Naive thymus-derived CD8-positive, alpha-beta T cell (primary cell): ENCODE data around the gene MTX1. TPM values are rescaled to one million over a fixed set of nuclear protein-coding genes. Genes with fewer than 3 reads are reported as not detected.
"Not testable (repeated sequence)": the region's sequence is repeated elsewhere in the genome, so short reads cannot be mapped to it uniquely, and the experiment has no call there.

Experiments
- ATAC-seq, 2 donors: fragments of 150-1000 bp; cut with Tn5 transposase in 1 of 2; sonication (Bioruptor Pico), chemical (Tn5 transposase) in 1 of 2; 1 replicate in 1 of 2; 2 replicates in 1 of 2; pipeline ENCODE4 v1.10.0; 2021; ENCODE audit warnings: mild to moderate bottlenecking in 2 of 2, moderate library complexity in 2 of 2
- POLR2A ChIA-PET: fragments of 350-600 bp; sonication (Branson Sonifier 250); formaldehyde crosslinking; loops from one replicate; lab custom pipeline; 2021; ENCODE audit warnings: antibody characterized with exemption; lab: Charles Lee
- DNase-seq, 10 donors: peaks; one replicate each; pipeline versions ENCODE4 v3.0.0 to v3.0.0-alpha.2; 2020 to 2022
- H3K27ac Mint-ChIP-seq, 10 donors: one replicate each; pipeline ENCODE4 v1.8.0; 2020 to 2022; ENCODE audit warnings: mild to moderate bottlenecking in 10 of 10, mixed read lengths in 10 of 10, moderate library complexity in 4 of 10, inconsistent platforms in 1 of 10
- H3K27me3 Mint-ChIP-seq, 5 donors: one replicate each; pipeline ENCODE4 v1.8.0; 2021 to 2022; ENCODE audit warnings: mixed read lengths in 5 of 5
- H3K36me3 Mint-ChIP-seq, 3 donors: one replicate each; pipeline ENCODE4 v1.8.0; 2020 to 2022; ENCODE audit warnings: mixed read lengths in 3 of 3, mild to moderate bottlenecking in 2 of 3, inconsistent platforms in 1 of 3
- H3K4me1 Mint-ChIP-seq, 4 donors: one replicate each; pipeline ENCODE4 v1.8.0; 2021 to 2022; ENCODE audit warnings: mixed read lengths in 4 of 4
- H3K4me3 Mint-ChIP-seq, 10 donors: one replicate each; pipeline ENCODE4 v1.8.0; 2020 to 2022; ENCODE audit warnings: mild to moderate bottlenecking in 10 of 10, mixed read lengths in 10 of 10, moderate library complexity in 6 of 10, inconsistent platforms in 1 of 10
- H3K9me3 Mint-ChIP-seq, 9 donors: one replicate each; pipeline ENCODE4 v1.8.0; 2020 to 2022; ENCODE audit warnings: mixed read lengths in 9 of 9, mild to moderate bottlenecking in 3 of 9, inconsistent platforms in 1 of 9, moderate library complexity in 1 of 9
- polyA plus RNA-seq, 3 donors: library from polyadenylated mRNA; unstranded; fragments of 300-500 nt; fragmentation: Illumina TruSeq; gene quantifications; one replicate each; pipeline ENCODE4 v1.2.3, GENCODE V29; 2021
- total RNA-seq, 8 experiments: library from RNA in 2 of 8; stranded (reverse) in 2 of 8; gene quantifications; one replicate each; pipeline ENCODE4 v1.2.3 and lab custom pipeline; 2021 to 2026

Gene MTX1, protein sequence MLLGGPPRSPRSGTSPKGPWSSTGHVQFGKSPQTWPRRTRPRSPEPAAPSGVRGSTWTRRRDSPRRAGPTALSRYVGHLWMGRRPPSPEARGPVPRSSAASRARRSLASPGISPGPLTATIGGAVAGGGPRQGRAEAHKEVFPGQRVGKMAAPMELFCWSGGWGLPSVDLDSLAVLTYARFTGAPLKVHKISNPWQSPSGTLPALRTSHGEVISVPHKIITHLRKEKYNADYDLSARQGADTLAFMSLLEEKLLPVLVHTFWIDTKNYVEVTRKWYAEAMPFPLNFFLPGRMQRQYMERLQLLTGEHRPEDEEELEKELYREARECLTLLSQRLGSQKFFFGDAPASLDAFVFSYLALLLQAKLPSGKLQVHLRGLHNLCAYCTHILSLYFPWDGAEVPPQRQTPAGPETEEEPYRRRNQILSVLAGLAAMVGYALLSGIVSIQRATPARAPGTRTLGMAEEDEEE
- total RNA-seq (10 to 100 TPM; 26.9 to 27.1 TPM), polyA plus RNA-seq (10 to 100 TPM; 45.8 to 50.7 (median 48.5) TPM), total RNA-seq (lab: John Stamatoyannopoulos, UW) (18.2 to 38.9 (median 27.4) reads per million in 6 experiments)

DNA sequence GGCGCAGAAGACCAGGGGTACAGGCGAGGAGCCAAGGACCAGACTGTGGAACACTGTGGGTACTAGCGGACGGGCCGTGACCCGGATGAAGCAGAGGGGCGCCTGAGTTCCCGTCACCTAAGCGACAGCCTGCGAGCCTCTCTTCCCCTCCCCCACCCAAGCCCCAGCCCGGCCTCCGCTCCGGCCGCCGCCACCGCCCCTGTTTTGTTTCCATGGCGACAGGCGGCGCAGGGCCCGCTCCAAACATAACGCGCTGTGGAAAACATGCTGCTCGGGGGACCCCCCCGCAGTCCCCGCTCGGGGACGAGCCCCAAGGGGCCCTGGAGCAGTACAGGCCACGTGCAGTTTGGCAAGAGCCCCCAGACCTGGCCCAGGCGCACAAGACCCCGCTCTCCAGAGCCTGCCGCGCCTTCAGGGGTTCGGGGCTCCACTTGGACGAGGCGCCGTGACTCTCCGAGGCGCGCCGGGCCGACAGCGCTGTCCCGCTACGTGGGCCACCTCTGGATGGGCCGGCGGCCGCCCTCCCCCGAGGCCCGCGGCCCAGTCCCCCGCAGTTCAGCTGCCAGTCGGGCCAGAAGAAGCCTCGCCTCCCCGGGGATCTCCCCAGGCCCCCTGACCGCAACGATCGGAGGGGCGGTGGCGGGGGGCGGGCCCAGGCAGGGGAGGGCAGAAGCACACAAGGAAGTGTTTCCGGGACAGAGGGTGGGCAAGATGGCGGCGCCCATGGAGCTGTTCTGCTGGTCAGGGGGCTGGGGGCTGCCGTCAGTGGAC, at the start of gene MTX1:
TSS of gene MTX1 (plus strand) at position 155 of the 771 bp plus-strand sequence. CDS start at position 265, 110 bp downstream.
- Mint-ChIP-seq H3K27me3 (no peaks in the 10 kb centered on the region), H3K9me3 (no peaks in the 10 kb centered on the region), H3K36me3 (peaks cover 0 to 6% (median 0%) of the 10 kb centered on the region in 3 donors), H3K27ac (peak within 1 kb of the TSS; percentile 90 to 99 (median 98)), H3K4me3 (peak within 1 kb of the TSS; percentile 83 to 95 (median 88)), H3K4me1 (peaks cover 22 to 33% (median 30%) of the 10 kb centered on the region in 4 donors)
- POLR2A ChIA-PET: interaction anchor here (0.8 to 4.3 kb wide), 12 partner anchors 11 to 117 kb away, joined by 3 to 65 read pairs (median 7); partner anchors contain the start of genes CLK2, KRTCAP2 and TRIM46
- peak; percentile 76 to 86 for ATAC-seq
- peak; percentile 81 to 97 (median 92) for DNase-seq

DNA sequence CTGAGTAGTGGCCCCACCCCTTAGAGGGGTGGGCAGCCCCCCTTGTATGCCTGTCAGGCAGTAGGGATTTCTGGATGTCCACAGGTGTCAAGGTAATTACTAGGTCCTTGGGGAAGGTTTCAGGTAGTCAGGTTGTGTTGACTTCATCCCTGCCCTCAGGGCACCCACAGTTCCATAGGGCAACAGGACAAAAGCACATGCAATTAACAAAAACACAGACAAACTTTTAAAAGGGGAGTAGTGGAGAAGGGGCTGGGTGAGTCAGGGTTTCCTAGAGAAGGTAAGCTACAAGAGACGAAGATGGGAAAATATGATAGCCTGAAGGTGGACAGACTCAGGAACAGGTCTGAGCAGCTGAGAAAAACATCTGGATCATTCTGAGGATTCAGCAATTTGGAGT, 49.5 kb upstream of the MTX1 start:
- no peak for DNase-seq
- Mint-ChIP-seq H3K27ac (peak overlapping the region in 3 of 10 donors; percentile 2 to 45 (median 19)), H3K9me3 (no peaks in the 10 kb centered on the region), H3K4me1 (no peaks in the 10 kb centered on the region), H3K36me3 (no peaks in the 10 kb centered on the region), H3K27me3 (peaks cover 0 to 1% (median 0%) of the 10 kb centered on the region in 5 donors), H3K4me3 (no peak overlapping the region)
- no peak for ATAC-seq
- POLR2A ChIA-PET: no interaction called here

DNA sequence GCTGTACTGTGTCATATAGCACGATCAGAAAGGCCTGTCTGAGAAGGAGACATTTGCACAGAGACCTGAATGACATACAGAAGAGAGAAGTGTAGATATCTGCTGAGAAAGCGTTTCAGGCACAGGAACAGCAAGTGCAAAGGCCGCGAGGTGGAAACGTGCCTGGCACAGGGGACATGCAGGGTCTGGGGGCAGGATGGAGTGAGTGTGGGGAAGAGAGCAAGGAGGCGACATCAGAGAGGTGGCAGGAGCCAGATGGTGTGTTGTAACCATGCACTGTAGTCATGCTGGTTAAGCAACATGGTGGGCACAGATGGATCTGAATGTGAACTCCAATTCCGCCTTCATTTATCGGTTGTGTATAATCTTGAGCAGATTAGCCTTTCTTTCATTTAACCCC, 48.4 kb upstream of the MTX1 start:
- H3K27me3 Mint-ChIP-seq: peaks cover 0 to 1% (median 0%) of the 10 kb centered on the region in 5 donors
- no peak for DNase-seq
- peak overlapping the region in 1 of 10 donors; percentile 24 for H3K27ac Mint-ChIP-seq
- H3K4me1 Mint-ChIP-seq: no peaks in the 10 kb centered on the region
- H3K9me3 Mint-ChIP-seq: no peaks in the 10 kb centered on the region
- H3K36me3 Mint-ChIP-seq: no peaks in the 10 kb centered on the region
- H3K4me3 Mint-ChIP-seq: no peak overlapping the region
- POLR2A ChIA-PET: no interaction called here
- no peak for ATAC-seq

DNA sequence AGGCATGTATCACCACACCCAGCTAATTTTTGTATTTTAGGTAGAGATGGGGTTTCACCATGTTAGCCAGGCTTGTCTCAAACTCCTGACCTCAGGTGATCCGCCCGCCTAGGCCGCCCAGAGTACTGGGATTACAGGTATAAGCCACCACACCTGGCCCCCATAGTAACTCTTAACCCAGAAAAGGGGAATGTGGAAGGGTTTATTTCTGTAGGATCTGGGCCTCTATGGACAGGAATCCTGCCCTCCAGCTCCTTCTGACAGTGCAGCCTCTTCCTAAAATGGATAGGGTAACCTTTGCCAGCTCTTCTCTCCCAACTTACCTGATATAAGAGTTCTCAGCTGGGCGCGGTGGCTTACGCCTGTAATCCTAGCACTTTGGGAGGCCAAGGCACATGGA, 45.9 kb upstream of the MTX1 start:
- H3K36me3 Mint-ChIP-seq, ATAC-seq, H3K9me3 Mint-ChIP-seq, DNase-seq, H3K27ac Mint-ChIP-seq, POLR2A ChIA-PET, H3K27me3 Mint-ChIP-seq, H3K4me3 Mint-ChIP-seq: not testable (repeated sequence)
- peaks cover 2 to 10% (median 9%) of the 10 kb centered on the region in 4 donors for H3K4me1 Mint-ChIP-seq

DNA sequence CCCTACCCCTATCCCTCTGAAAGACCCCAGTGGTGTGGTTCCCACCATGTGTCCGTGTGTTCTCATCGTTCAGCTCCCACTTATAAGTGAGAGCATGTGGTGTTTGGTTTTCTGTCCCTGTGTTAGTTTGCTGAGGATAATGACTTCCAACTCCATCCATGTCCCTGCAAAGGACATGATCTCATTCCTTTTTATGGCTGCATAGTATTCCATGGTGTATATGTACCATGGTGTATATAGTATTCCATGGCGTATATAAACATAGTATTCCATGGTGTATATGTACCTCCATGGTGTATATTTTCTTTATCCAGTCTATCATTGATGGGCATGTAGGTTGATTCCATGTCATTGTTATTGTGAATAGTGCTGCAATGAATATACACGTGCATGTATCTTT, 44.7 kb upstream of the MTX1 start:
- H3K9me3 Mint-ChIP-seq, POLR2A ChIA-PET, H3K27ac Mint-ChIP-seq, H3K4me3 Mint-ChIP-seq, ATAC-seq, H3K36me3 Mint-ChIP-seq, DNase-seq, H3K27me3 Mint-ChIP-seq: not testable (repeated sequence)
- peaks cover 6 to 15% (median 13%) of the 10 kb centered on the region in 4 donors for H3K4me1 Mint-ChIP-seq

DNA sequence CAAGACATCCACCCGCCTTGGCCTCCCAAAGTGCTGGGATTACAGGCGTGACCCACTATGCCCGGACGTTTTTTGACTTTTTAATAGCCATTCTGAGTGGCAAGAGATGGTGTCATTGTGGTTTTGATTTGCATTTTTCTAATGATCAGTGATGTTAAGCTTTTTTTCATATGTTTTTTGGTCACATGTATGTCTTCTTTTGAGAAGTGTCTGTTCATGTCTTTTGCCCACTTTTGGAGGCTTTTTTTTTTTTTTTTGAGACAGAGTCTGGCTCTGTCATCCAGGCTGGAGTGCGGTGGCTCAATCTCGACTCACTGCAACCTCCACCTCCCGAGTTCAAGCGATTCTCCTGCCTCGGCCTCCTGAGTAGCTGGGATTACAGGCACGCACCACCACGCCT, 43.9 kb upstream of the MTX1 start:
- Mint-ChIP-seq H3K4me1 (peaks cover 6 to 21% (median 14%) of the 10 kb centered on the region in 4 donors), H3K36me3 (peaks cover 0 to 12% (median 4%) of the 10 kb centered on the region in 3 donors)
- POLR2A ChIA-PET: interaction anchor here (0.6 to 0.7 kb wide), 2 partner anchors 36 to 113 kb away, joined by 4 to 5 read pairs; no protein-coding TSS in a partner anchor
- DNase-seq, H3K27ac Mint-ChIP-seq, ATAC-seq, H3K9me3 Mint-ChIP-seq, H3K4me3 Mint-ChIP-seq, H3K27me3 Mint-ChIP-seq: not testable (repeated sequence)

DNA sequence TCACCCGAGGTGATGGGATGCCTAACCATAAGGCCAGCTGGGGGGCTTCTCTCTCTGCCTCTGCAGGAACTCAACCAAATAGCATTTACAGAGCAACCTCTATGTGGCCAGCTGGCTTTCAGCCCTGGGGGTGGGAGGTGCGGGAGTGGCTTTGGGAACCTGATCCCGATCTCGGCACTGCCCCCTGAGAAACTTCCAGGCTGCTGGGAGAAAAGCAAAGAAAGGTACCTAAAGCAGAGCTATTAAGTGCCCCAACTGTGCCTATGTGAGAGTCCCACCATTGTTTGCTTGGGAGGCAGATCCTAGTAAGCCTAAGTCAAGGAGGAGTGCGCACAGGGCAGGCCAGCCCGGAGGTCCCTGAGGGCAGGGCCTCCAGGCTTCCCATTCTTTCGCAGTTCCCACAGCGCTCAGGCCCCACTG, 42.4 kb upstream of the MTX1 start:
- H3K4me1 Mint-ChIP-seq: peaks cover 8 to 24% (median 15%) of the 10 kb centered on the region in 4 donors
- DNase-seq: no peak
- no peak for ATAC-seq
- POLR2A ChIA-PET: interaction anchor here (0.7 kb wide), 1 partner anchor 71 kb away, joined by 3 read pairs; no protein-coding TSS in a partner anchor
- no peaks in the 10 kb centered on the region for H3K27me3 Mint-ChIP-seq
- H3K4me3 Mint-ChIP-seq: no peak overlapping the region
- no peaks in the 10 kb centered on the region for H3K9me3 Mint-ChIP-seq
- peaks cover 0 to 21% (median 5%) of the 10 kb centered on the region in 3 donors for H3K36me3 Mint-ChIP-seq
- no peak overlapping the region for H3K27ac Mint-ChIP-seq

DNA sequence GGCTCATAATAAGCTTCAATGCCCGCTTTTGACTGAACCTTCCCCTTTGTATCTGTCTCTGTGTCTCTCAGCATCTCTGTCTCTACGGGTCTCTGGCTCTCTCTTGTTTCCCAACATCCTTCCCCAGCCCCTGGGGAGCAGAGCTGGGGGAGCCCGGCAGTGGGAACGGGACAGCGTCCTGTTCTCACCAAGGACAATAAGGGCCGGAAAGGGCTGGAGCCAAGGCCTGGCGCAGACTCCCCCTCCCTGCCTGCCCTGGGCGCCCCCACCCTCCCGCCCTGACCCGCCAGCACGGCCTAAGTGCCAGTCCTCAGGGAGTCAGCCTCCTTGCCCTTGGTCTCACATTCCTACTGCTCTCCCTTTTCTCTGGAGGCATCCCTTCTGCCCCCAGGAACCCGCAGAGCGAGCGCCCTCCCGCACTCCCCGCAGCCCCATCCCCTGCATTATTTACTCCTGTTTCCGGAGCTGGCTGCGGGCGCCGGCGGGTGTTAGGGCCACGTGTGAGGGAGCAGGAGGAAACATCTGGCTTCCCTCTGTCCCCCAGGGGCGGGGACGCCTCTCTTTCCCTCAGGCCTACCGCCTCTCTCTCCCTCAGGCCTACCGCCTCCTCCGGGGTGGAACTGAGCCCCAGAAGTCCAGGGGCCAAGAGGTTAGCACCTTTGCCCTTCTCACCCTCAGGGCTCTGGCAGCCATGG, 41.9 kb upstream of the MTX1 start:
- no peaks in the 10 kb centered on the region for H3K9me3 Mint-ChIP-seq
- H3K4me3 Mint-ChIP-seq: peak overlapping the region in 5 of 10 donors; percentile 31 to 72 (median 71)
- peaks cover 0 to 24% (median 5%) of the 10 kb centered on the region in 3 donors for H3K36me3 Mint-ChIP-seq
- POLR2A ChIA-PET: interaction anchor here (0.7 to 2.3 kb wide), 3 partner anchors 54 to 75 kb away, joined by 3 to 10 read pairs (median 4); no protein-coding TSS in a partner anchor
- DNase-seq: no peak
- no peak for ATAC-seq
- H3K27ac Mint-ChIP-seq: no peak overlapping the region
- peaks cover 8 to 24% (median 15%) of the 10 kb centered on the region in 4 donors for H3K4me1 Mint-ChIP-seq
- H3K27me3 Mint-ChIP-seq: no peaks in the 10 kb centered on the region

DNA sequence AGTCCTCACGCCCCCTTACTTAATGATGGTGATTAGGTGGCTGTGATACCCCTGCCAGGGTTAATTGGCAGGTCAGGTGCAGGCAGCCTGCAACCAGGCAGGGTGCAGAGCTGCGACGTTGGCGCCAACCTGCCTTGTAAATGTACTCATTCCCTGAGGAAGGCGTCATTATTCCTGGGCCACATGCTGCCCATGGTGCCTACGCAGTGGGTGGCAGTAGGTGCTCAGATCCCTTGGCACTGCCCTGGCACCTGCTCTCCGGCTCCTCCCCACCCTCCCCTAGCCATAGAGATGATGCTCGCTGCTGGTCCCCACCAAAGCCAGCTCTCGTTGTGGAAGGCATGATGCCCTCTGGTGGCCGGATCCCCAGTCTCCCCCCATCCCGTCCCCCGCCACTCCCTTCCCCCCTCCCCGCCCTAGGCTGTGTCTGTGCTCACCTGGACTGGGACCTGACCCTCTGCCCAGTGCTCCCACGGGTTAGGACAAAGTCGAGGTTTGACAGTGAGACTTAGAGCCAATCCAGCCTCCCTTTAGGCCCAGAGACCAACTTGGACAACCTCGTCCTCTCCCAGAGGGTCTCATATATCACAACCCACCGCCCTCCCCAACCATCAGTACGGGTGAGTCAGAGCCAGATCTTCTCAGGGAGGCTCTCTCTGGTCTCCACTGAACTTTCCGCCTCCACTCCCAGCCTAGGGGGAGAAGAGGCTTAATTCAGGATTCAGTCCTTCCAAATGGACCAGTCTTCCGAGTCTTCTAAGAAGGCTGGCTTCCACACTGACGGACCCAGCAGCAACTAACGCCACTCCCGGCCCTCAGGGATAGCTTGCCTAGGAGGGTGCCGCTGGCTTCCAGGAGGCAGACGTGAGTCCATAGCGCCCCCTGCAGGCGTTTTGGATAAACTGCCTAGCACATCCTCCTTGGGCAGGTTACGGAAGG, 41.1 kb upstream of the MTX1 start:
- DNase-seq (peak; percentile 70 to 91 (median 83)), ATAC-seq (peak; percentile 78 to 85)
- Mint-ChIP-seq H3K27ac (peak overlapping the region in 7 of 10 donors; percentile 35 to 71 (median 51)), H3K36me3 (peaks cover 0 to 25% (median 5%) of the 10 kb centered on the region in 3 donors), H3K4me3 (peak overlapping the region; percentile 37 to 76 (median 68)), H3K27me3 (no peaks in the 10 kb centered on the region), H3K9me3 (no peaks in the 10 kb centered on the region), H3K4me1 (peaks cover 13 to 32% (median 22%) of the 10 kb centered on the region in 4 donors)
- POLR2A ChIA-PET: interaction anchor here (1.2 to 2.3 kb wide), 3 partner anchors 39 to 76 kb away, joined by 3 to 10 read pairs (median 4); no protein-coding TSS in a partner anchor

DNA sequence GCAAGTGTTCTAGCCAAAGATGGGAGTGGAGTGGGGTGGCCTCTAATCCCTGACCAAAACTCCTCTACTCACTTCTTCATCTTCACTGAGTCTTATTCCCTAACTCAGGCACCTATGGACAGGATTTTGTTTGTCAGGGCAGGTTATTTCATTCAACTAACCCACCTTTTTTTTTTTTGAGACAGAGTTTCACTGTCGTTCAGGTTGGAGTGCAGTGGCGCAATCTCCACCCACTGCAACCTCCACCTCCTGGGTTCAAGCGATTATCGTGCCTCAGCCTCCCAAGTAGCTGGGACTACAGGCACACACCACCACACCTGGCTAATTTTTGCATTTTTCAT, 40.4 kb upstream of the MTX1 start:
- Mint-ChIP-seq H3K36me3 (peaks cover 0 to 25% (median 5%) of the 10 kb centered on the region in 3 donors), H3K27ac (peak overlapping the region in 5 of 10 donors; percentile 35 to 71 (median 46)), H3K4me1 (peaks cover 16 to 36% (median 27%) of the 10 kb centered on the region in 4 donors), H3K4me3 (peak overlapping the region in 5 of 10 donors; percentile 50 to 74 (median 71))
- H3K27me3 Mint-ChIP-seq, ATAC-seq, DNase-seq, H3K9me3 Mint-ChIP-seq: not testable (repeated sequence)
- POLR2A ChIA-PET: interaction anchor here (1.6 to 2.3 kb wide), 2 partner anchors 39 to 76 kb away, joined by 3 to 10 read pairs; no protein-coding TSS in a partner anchor
